Measurements from ENCODE around the gene MRI1. TPM values are rescaled to one million over a fixed set of nuclear protein-coding genes. Genes with fewer than 3 reads are reported as not detected.

The MRI1 gene
- total RNA-seq, 3 donors from 2014 or later, result 24.2 to 32.4 (median 28.7) TPM

DNA sequence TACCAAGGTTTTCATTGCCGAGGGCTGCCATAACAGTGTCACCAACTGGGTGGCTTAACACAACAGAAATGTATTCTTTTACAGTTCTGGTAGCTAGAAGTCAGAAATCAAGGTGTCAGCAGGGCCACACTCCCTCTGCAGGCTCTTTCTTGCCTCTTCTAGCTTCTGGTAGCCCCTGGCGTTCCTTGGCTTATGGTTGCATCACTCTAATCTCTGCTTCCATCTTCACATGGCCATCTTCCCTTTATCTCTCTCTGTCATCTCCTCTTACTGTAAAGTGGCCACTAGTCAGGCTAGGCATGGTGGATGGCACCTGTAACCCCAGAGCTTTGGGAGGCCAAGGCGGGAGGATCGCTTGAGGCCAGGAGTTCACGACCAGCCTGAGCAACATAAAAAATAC is 38.0 kb upstream of the MRI1 start:
- DNase-seq, result no peak
- Histone ChIP-seq H3K9me3 (no peaks in the 10 kb centered on the region), H3K36me3 (ENCODE audit: low read depth) (no peaks in the 10 kb centered on the region), H3K4me3 (no peak overlapping the region), H3K4me1 (ENCODE audit: low read depth) (peaks cover 3% of the 10 kb centered on the region)
- ATAC-seq, result no peak
- TF ChIP-seq, protein P1, sequence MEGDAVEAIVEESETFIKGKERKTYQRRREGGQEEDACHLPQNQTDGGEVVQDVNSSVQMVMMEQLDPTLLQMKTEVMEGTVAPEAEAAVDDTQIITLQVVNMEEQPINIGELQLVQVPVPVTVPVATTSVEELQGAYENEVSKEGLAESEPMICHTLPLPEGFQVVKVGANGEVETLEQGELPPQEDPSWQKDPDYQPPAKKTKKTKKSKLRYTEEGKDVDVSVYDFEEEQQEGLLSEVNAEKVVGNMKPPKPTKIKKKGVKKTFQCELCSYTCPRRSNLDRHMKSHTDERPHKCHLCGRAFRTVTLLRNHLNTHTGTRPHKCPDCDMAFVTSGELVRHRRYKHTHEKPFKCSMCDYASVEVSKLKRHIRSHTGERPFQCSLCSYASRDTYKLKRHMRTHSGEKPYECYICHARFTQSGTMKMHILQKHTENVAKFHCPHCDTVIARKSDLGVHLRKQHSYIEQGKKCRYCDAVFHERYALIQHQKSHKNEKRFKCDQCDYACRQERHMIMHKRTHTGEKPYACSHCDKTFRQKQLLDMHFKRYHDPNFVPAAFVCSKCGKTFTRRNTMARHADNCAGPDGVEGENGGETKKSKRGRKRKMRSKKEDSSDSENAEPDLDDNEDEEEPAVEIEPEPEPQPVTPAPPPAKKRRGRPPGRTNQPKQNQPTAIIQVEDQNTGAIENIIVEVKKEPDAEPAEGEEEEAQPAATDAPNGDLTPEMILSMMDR (IDR thresholded peaks at IDR 0.05), result no peak
- intact Hi-C loops (cut with DNase I, micrococcal nuclease), result loop anchor here in 1 of 2 donors (10.0 kb wide), 1 partner anchor 132 kb away; no protein-coding TSS in a partner anchor

GRCh38 chr19:13727798-13728197 is 36.5 kb upstream of the MRI1 start:
- intact Hi-C loops (cut with DNase I, micrococcal nuclease), result loop anchor here in 1 of 2 donors (10.0 kb wide), 1 partner anchor 133 kb away; no protein-coding TSS in a partner anchor
- Histone ChIP-seq H3K4me3 (no peak overlapping the region), H3K36me3 (ENCODE audit: low read depth) (no peaks in the 10 kb centered on the region), H3K9me3 (no peaks in the 10 kb centered on the region), H3K4me1 (ENCODE audit: low read depth) (peaks cover 3% of the 10 kb centered on the region)
- TF ChIP-seq, protein P1 (IDR thresholded peaks at IDR 0.05), result no peak
- ATAC-seq (no peak), DNase-seq (no peak)

DNA sequence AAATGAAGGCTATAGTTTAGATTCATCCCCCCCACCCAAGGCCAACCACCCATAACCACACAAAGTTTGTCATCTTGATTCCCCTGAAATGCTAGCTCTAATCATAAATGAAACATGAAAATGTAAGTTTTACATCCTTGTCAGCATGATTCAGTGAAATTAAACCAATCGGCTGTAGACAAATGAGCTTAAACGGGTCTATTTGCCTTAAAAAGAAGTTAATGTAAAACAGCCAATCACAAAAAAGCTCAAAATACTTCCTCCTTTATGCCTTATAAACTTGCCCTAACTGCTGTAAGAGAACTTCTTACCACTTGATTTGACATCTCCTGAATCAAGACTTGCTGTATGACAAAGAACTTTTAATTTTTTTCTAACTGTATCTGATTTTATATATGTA is 34.5 kb upstream of the MRI1 start:
- Histone ChIP-seq H3K36me3 (ENCODE audit: low read depth) (no peaks in the 10 kb centered on the region), H3K4me1 (ENCODE audit: low read depth) (peaks cover 3% of the 10 kb centered on the region), H3K9me3 (no peaks in the 10 kb centered on the region), H3K4me3 (no peak overlapping the region)
- TF ChIP-seq, protein P1 (IDR thresholded peaks at IDR 0.05), result no peak
- DNase-seq (no peak), ATAC-seq (no peak)
- intact Hi-C loops (cut with DNase I, micrococcal nuclease), result loop anchor here in 1 of 2 donors (10.0 kb wide), 1 partner anchor 135 kb away; no protein-coding TSS in a partner anchor

- TF ChIP-seq, protein P1 (IDR thresholded peaks at IDR 0.05), result no peak
- no peak overlapping the region for H3K4me3 ChIP-seq
- intact Hi-C loops (cut with DNase I, micrococcal nuclease), result no loop called here
- DNase-seq (peak; percentile 98), ATAC-seq (peak; percentile 100)
- no peaks in the 10 kb centered on the region for H3K36me3 ChIP-seq (ENCODE audit: low read depth)
- H3K4me1 ChIP-seq (ENCODE audit: low read depth), result peaks cover 3% of the 10 kb centered on the region
- no peaks in the 10 kb centered on the region for H3K9me3 ChIP-seq
Measured at GRCh38 chr19:13731147-13731964, 33.0 kb upstream of the MRI1 start.

DNA sequence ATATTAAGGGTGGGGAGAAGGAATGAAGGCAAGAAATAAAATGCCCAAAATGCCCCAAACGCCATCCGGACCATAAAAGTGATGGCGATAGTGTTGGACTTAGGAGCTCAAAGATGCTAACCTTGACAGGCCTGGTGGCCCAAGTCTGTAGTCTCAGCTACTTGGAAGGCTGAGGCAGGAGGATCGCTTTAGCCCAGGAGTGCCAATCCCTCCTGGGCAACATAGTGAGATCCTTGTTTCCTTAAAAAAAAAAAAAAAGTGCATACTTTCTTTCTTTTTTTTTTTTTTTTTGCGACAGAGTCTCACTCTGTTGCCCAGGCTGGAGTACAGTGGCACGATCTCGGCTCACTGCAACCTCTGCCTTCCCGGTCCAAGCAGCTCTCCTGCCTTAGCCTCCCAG is 32.0 kb upstream of the MRI1 start:
- H3K9me3 ChIP-seq, result no peaks in the 10 kb centered on the region
- H3K4me1 ChIP-seq (ENCODE audit: low read depth), result peaks cover 3% of the 10 kb centered on the region
- H3K36me3 ChIP-seq (ENCODE audit: low read depth), result no peaks in the 10 kb centered on the region
- DNase-seq, result no peak
- ATAC-seq, result no peak
- no peak overlapping the region for H3K4me3 ChIP-seq
- TF ChIP-seq, protein P1 (IDR thresholded peaks at IDR 0.05), result no peak
- intact Hi-C loops (cut with DNase I, micrococcal nuclease), result no loop called here
